Adipocyte (in vitro differentiated cells): Measurements from ENCODE around the gene TP63.
A peak's percentile ranks its signal among the peaks of the same experiment; 100 is the strongest.

Experiments
- DNase-seq: peaks from one replicate; pipeline ENCODE4 v3.0.0-alpha.2; 2015; ENCODE audit warnings: low read depth
- H3K27me3 ChIP-seq: replicated peaks from 2 replicates; pipeline ENCODE4 v1.7.0; 2013; ENCODE audit warnings: mild to moderate bottlenecking, low read length, moderate library complexity; ENCODE audit not compliant: control insufficient read depth, insufficient read depth
- H3K36me3 ChIP-seq: 2 replicates; pipeline ENCODE4 v1.7.0; 2013; ENCODE audit warnings: low read length, mild to moderate bottlenecking, moderate library complexity; ENCODE audit not compliant: control insufficient read depth, insufficient read depth, severe bottlenecking
- H3K4me1 ChIP-seq: 2 replicates; pipeline ENCODE4 v1.7.0; 2013; ENCODE audit warnings: mild to moderate bottlenecking, low read length, moderate library complexity; ENCODE audit not compliant: control insufficient read depth, insufficient read depth
- H3K4me3 ChIP-seq: 2 replicates; pipeline ENCODE4 v1.7.0; 2013; ENCODE audit warnings: mild to moderate bottlenecking, low read length, moderate library complexity
- H3K9ac ChIP-seq: 2 replicates; pipeline ENCODE4 v1.7.0; 2013; ENCODE audit warnings: mild to moderate bottlenecking, low read length, moderate library complexity
- H3K9me3 ChIP-seq: 2 replicates; pipeline ENCODE4 v1.7.0; 2013; ENCODE audit warnings: mild to moderate bottlenecking, low read length, moderate library complexity; ENCODE audit not compliant: control insufficient read depth

Gene TP63

GRCh38 chr3:189708375-189708774 is 77.2 kb downstream of the TP63 start:
- no peak overlapping the region for H3K4me3 ChIP-seq
- H3K4me1 ChIP-seq: peaks cover 19% of the 10 kb centered on the region
- no peak for DNase-seq
- H3K36me3 ChIP-seq: no peaks in the 10 kb centered on the region
- H3K9ac ChIP-seq: no peak overlapping the region
- H3K9me3 ChIP-seq: no peaks in the 10 kb centered on the region
- H3K27me3 ChIP-seq: no peaks in the 10 kb centered on the region

GRCh38 chr3:189710620-189711402 is 79.6 kb downstream of the TP63 start:
- DNase-seq: peak; percentile 94

GRCh38 chr3:189712906-189713483 is 81.8 kb downstream of the TP63 start:
- H3K36me3 ChIP-seq: no peaks in the 10 kb centered on the region
- H3K9ac ChIP-seq: no peak overlapping the region
- no peaks in the 10 kb centered on the region for H3K27me3 ChIP-seq
- no peaks in the 10 kb centered on the region for H3K9me3 ChIP-seq
- peaks cover 28% of the 10 kb centered on the region for H3K4me1 ChIP-seq
- H3K4me3 ChIP-seq: no peak overlapping the region
- peak; percentile 10 for DNase-seq

More at GRCh38 chr3:189710620-189711402, 79.6 kb downstream of the TP63 start:
- Histone ChIP-seq H3K4me1 (peaks cover 28% of the 10 kb centered on the region), H3K36me3 (no peaks in the 10 kb centered on the region), H3K27me3 (no peaks in the 10 kb centered on the region), H3K9me3 (no peaks in the 10 kb centered on the region), H3K9ac (no peak overlapping the region), H3K4me3 (no peak overlapping the region)

- Histone ChIP-seq H3K9ac (no peak overlapping the region), H3K4me1 (peaks cover 25% of the 10 kb centered on the region), H3K4me3 (no peak overlapping the region), H3K27me3 (no peaks in the 10 kb centered on the region), H3K9me3 (no peaks in the 10 kb centered on the region), H3K36me3 (no peaks in the 10 kb centered on the region)
- DNase-seq: peak; percentile 85
Measured at GRCh38 chr3:189714991-189715961, 84.1 kb downstream of the TP63 start.

- Histone ChIP-seq H3K9me3 (no peaks in the 10 kb centered on the region), H3K4me3 (no peak overlapping the region), H3K9ac (no peak overlapping the region)
Measured at GRCh38 chr3:189718215-189718614, 87.0 kb downstream of the TP63 start.

GRCh38 chr3:189720736-189721417 is 89.7 kb downstream of the TP63 start:
- Histone ChIP-seq H3K9me3 (no peaks in the 10 kb centered on the region), H3K4me3 (no peak overlapping the region), H3K27me3 (no peaks in the 10 kb centered on the region), H3K36me3 (no peaks in the 10 kb centered on the region), H3K9ac (no peak overlapping the region), H3K4me1 (no peaks in the 10 kb centered on the region)
- DNase-seq: no peak

More at GRCh38 chr3:189718215-189718614, 87.0 kb downstream of the TP63 start:
- peaks cover 9% of the 10 kb centered on the region for H3K4me1 ChIP-seq
- no peaks in the 10 kb centered on the region for H3K27me3 ChIP-seq
- no peaks in the 10 kb centered on the region for H3K36me3 ChIP-seq
- DNase-seq: no peak

- Histone ChIP-seq H3K9ac (no peak overlapping the region), H3K4me3 (no peak overlapping the region), H3K9me3 (no peaks in the 10 kb centered on the region), H3K27me3 (no peaks in the 10 kb centered on the region), H3K4me1 (no peaks in the 10 kb centered on the region), H3K36me3 (no peaks in the 10 kb centered on the region)
- peak; percentile 25 for DNase-seq
Measured at GRCh38 chr3:189721873-189722665, 90.9 kb downstream of the TP63 start.

- Histone ChIP-seq H3K9me3 (no peaks in the 10 kb centered on the region), H3K4me3 (no peak overlapping the region), H3K9ac (no peak overlapping the region), H3K36me3 (no peaks in the 10 kb centered on the region), H3K27me3 (no peaks in the 10 kb centered on the region), H3K4me1 (peaks cover 10% of the 10 kb centered on the region)
- DNase-seq: peak; percentile 85
Measured at GRCh38 chr3:189724356-189724755, 93.2 kb downstream of the TP63 start.

- no peak overlapping the region for H3K4me3 ChIP-seq
- no peak overlapping the region for H3K9ac ChIP-seq
- H3K36me3 ChIP-seq: no peaks in the 10 kb centered on the region
- no peaks in the 10 kb centered on the region for H3K27me3 ChIP-seq
- H3K9me3 ChIP-seq: no peaks in the 10 kb centered on the region
- peaks cover 10% of the 10 kb centered on the region for H3K4me1 ChIP-seq
- no peak for DNase-seq
Measured at GRCh38 chr3:189726277-189726676, 95.1 kb downstream of the TP63 start.

- Histone ChIP-seq H3K36me3 (no peaks in the 10 kb centered on the region), H3K4me1 (peaks cover 10% of the 10 kb centered on the region), H3K9ac (no peak overlapping the region), H3K27me3 (no peaks in the 10 kb centered on the region), H3K9me3 (no peaks in the 10 kb centered on the region), H3K4me3 (no peak overlapping the region)
- DNase-seq: no peak
Measured at GRCh38 chr3:189727158-189727557, 96.0 kb downstream of the TP63 start.
